Fibroblast of mammary gland (primary cell): ENCODE results near the gene ST7L.

Source experiments
- DNase-seq: peaks from one replicate; pipeline ENCODE4 v3.0.0-alpha.2; 2010; ENCODE audit warnings: low read depth
- H3K4me3 ChIP-seq: 2 replicates; pipeline ENCODE4 v1.5.1; 2011; ENCODE audit warnings: low read depth, mild to moderate bottlenecking, low read length, moderate library complexity; ENCODE audit not compliant: control insufficient read depth
- TF ChIP-seq, protein P1 (sequence below): conservative IDR thresholded peaks from 2 replicates; pipeline ENCODE4 v1.5.1; 2011; ENCODE audit warnings: low read depth, low read length, inconsistent platforms; ENCODE audit not compliant: control insufficient read depth, insufficient read depth

Gene ST7L

GRCh38 chr1:112619518-112620376 is 806 bp upstream of the ST7L start, which contains the start of gene CAPZA1:
Gene CAPZA1, plus strand, starts transcription at chr1:112619832. Its CDS starts 13 bp downstream, at chr1:112619845.
- TF ChIP-seq, protein P1, sequence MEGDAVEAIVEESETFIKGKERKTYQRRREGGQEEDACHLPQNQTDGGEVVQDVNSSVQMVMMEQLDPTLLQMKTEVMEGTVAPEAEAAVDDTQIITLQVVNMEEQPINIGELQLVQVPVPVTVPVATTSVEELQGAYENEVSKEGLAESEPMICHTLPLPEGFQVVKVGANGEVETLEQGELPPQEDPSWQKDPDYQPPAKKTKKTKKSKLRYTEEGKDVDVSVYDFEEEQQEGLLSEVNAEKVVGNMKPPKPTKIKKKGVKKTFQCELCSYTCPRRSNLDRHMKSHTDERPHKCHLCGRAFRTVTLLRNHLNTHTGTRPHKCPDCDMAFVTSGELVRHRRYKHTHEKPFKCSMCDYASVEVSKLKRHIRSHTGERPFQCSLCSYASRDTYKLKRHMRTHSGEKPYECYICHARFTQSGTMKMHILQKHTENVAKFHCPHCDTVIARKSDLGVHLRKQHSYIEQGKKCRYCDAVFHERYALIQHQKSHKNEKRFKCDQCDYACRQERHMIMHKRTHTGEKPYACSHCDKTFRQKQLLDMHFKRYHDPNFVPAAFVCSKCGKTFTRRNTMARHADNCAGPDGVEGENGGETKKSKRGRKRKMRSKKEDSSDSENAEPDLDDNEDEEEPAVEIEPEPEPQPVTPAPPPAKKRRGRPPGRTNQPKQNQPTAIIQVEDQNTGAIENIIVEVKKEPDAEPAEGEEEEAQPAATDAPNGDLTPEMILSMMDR = no peak
- DNase-seq = peak; percentile 88
- peak within 1 kb of the TSS; percentile 100 for H3K4me3 ChIP-seq

DNA sequence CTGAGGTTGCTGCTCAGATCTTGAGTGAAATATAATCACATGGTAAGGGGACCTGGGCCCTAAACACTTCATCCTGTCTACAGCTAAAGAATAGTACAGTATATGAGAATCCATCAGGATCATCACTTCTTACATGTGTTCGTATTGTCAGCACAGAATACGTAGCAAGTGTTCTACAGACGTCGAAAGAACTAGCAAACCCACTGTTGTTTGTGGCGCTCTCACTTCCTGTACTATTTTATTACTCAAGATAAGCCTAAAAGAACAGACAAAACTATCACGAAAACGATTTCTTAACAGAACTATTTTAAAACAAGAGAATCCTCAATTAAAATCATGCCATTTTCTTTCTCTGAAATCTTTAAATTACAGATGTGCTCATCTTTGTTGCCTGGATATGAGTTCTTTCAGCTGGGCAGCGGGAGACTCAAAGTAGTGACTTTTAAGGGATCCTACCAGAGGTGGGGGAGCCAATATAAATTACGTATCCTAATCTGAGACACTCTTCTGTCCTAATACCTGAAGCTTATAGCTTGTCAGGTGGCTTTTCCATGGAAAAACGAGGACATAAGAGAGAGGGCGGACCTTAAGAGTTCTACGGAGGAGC is 724 bp downstream of the ST7L start:
- TF ChIP-seq, protein P1 = no peak
- H3K4me3 ChIP-seq = peak overlapping the region; percentile 100
- peak; percentile 54 for DNase-seq

GRCh38 chr1:112614460-112615065 is 4.4 kb downstream of the ST7L start:
- DNase-seq = peak; percentile 68
- TF ChIP-seq, protein P1 = peak; percentile 74
- no peak overlapping the region for H3K4me3 ChIP-seq

DNA sequence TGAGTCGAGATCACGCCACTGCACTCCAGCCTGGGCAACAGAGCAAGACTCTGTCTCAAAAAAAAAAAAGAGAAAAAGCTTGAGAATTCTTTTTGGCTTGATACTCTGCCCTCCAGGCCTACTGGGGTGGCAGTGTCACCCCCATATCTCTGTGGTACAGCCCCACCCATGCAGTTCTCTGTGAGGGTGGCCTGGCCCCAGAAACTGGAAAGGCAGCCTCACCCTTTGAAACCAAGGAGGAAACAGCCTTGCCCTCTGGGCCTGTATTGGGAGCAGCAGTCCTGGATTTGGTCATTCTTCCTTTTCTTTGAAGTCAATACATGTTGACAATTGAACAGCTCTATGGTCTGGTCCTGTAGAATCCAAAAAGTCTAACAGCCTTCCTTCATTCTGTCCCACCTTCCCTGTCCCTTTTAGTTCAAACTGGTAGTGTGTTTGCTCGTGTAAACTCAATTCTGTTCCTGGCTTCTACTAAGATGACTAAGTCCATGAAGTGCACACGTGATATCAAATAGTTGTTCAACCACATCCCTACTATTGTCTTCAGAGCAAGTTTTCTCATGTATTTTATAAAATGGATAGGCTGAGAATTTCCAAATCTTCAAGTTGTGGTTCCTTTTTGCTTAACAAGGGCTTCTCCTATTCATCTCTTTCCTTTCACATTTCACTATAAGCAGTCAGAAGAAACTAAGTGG is 13.2 kb downstream of the ST7L start:
- no peak overlapping the region for H3K4me3 ChIP-seq
- TF ChIP-seq, protein P1 = no peak
- DNase-seq = peak; percentile 37

GRCh38 chr1:112603541-112603940 is 15.4 kb downstream of the ST7L start:
- no peak overlapping the region for H3K4me3 ChIP-seq
- TF ChIP-seq, protein P1 = no peak
- no peak for DNase-seq

- TF ChIP-seq, protein P1 = no peak
- no peak for DNase-seq
- H3K4me3 ChIP-seq = no peak overlapping the region
Measured at GRCh38 chr1:112603012-112603411, 15.9 kb downstream of the ST7L start.
